HG02759 (cell line): ENCODE results near the gene PLAAT1.

Experiments used
- ATAC-seq: cut with Tn5 transposase; IDR thresholded peaks from one replicate; pipeline ENCODE4 v1.9.1; 2021; ENCODE audit warnings: mild to moderate bottlenecking, moderate library complexity; ENCODE audit not compliant: unreplicated experiment

PLAAT1 gene

GRCh38 chr3:193250492-193250891 is 9.5 kb downstream of the PLAAT1 start:
- no peak for ATAC-seq

DNA sequence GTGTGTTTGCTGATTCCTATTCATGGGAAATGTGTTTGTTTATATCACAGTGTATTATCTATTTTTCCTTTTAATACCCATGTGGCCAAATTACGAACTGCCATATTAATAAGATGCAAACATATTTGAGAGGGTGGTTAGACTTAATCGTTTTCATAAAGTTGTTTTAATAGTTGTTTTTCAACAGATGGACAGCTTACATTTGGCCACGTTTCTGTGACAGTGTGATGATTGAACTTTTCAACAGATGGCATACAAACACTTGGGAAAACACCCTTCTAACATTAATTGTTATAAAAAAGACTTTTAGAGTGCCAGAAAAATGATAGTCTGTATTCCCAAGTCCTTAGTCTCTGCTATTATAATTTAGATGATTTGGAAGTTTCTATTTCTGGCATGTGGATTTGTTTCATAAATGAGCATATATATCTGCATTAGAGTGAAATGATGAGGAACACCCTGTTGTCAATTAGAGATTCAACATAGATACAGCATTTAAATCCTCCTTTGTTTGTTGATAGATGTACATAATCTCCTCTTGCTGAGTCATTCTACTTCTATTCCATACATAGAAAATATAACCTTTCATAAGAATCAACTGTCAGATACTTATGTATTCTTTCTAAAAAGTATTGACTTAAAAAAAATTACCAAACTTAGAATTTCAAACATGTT is 13.1 kb downstream of the PLAAT1 start:
- ATAC-seq: no peak

DNA sequence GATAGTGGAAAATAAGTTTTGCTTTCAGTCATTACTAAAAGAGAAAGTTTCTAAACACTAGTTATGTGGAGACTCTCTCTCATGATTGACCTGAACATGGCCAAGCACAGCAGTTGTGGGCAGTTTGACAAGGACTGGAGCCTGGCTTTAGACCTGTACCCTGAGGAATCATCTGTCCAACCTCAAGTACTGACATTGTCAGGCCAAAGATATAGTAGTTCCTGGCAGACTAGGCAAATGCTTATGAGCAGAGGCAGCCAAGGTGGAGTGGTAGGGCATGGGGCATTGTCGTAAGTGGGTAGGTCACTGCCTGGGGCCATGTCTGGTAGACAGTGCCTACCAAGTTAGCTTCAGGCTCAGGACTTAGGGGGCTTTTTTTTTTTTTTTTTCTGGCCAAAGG is 20.9 kb downstream of the PLAAT1 start:
- ATAC-seq: no peak

- no peak for ATAC-seq
These were observed 21.7 kb downstream of the PLAAT1 start for GRCh38 chr3:193262707-193263106.

GRCh38 chr3:193269343-193270028 is 28.5 kb downstream of the PLAAT1 start:
- no peak for ATAC-seq

DNA sequence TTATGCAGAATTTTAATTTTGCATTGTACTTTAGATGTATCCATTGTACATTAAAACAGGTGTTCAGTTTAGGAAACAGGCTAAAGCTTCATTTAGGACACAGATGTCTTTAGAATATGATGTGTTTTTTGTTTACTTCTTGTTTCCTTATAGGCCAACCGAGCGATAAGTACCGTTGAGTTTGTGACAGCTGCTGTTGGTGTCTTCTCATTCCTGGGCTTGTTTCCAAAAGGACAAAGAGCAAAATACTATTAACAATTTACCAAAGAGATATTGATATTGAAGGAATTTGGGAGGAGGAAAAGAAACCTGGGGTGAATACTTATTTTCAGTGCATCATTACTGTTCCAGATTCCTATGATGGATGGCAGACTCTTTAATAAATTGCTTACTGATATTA is 29.4 kb downstream of the PLAAT1 start:
- no peak for ATAC-seq

DNA sequence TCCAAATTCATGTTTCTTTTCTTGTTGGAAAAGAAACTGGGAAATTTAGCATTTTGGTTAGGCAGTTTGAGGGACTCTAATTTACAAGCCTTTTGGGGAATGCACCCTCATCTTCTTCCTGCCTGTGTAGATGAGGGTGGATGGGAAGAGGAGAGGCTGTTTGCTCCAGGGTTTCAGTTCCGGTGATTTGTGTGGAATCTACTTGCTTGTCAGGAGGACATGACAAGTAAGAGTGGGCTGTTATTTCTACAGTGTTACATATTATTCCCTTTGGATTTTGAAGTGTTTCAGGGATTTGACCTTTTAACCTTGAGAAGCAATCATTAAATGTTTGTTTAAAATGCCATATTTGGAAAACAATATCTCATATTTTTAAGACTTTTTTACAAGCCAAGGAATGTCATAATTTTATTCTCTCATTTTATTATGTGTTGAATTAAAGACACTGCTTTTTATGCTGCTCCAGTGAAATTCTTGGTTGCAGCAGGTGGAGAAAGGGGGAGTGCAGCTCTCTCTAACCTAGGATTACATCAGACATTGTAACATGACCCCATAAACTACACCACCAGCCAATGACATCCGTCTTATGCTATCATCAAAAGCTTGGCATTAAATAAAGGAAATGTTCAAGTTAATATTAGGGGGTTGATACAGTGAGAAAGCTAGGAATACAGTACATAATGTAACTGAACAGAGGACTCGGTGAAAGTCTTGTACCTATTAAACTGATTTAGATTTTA is 30.2 kb downstream of the PLAAT1 start:
- no peak for ATAC-seq

- ATAC-seq: no peak
These were observed 51.4 kb downstream of the PLAAT1 start for GRCh38 chr3:193292386-193292785.

DNA sequence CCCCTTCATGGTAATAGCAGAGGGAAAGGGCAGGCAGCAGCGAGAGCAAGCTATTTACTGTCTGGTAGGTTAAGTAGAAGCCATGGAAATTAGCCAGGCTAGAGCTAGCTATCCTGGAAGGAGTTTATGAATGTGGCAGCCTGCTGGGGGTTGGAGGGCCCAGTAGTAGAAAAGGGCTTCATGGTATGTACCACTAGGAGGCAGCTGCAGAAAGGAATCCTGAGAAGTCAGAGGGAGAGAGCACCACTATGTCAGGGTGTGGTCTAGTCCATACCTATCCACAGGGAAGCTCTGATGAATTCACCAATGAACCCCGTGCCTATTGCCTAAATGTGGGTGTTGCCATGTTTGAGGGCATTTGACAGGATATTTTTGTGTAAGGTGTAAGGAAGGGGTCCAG is 55.0 kb downstream of the PLAAT1 start:
- ATAC-seq: no peak

- no peak for ATAC-seq
These were observed 56.4 kb downstream of the PLAAT1 start for GRCh38 chr3:193297421-193297820.

GRCh38 chr3:193301433-193301832 is 60.4 kb downstream of the PLAAT1 start:
- no peak for ATAC-seq

DNA sequence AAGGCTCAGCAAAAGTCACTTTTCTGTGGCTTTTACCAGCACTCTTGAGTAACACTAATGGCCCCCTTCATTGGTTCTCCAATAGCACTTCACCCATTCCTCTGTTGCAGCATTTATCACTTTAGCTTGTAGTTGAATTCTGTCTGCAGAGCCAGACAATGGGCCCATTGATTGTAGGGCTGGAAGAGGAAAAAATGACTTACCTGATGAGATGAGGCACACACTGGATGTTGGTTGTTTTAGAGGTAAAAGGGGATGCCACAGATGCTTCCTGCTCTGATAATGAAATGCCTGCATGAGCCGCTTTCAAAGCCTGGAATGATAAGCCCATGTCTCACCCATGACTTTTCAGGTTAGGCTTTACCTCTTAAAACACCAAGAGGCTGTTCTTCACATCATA is 64.3 kb downstream of the PLAAT1 start:
- no peak for ATAC-seq

GRCh38 chr3:193310914-193311723 is 70.1 kb downstream of the PLAAT1 start:
- no peak for ATAC-seq

- no peak for ATAC-seq
These were observed 72.3 kb downstream of the PLAAT1 start for GRCh38 chr3:193313061-193313958.

GRCh38 chr3:193314161-193314560 is 73.1 kb downstream of the PLAAT1 start:
- ATAC-seq: no peak

DNA sequence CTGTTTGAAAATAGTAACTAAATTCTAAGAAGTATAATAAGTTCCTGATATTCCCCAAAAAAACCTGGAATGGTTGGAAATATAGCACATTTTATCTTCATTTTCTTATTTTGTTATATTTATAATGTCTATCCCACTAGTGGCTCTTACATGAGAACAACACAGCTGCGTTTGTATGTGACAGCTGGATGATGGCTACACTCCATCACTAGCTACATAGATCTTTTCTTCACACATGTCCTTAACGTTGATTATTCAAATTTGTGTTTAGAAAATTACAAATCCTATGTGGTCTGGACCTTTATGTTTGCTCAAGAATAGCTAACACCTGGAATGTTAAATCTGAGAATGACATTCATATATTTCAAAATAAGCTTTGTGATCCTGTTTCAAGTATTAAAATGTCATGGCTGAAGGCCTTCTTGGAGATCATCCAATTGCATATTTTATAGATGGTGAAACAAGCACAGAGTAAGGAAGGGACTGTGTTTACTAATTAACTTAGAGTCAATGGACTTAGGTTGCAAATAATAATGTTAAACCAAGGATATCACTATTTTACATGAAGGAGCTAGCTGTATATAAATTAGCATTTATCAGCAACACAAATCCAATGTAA is 76.8 kb downstream of the PLAAT1 start:
- ATAC-seq: no peak
